ENCODE data around the gene ETS1.

DNA sequence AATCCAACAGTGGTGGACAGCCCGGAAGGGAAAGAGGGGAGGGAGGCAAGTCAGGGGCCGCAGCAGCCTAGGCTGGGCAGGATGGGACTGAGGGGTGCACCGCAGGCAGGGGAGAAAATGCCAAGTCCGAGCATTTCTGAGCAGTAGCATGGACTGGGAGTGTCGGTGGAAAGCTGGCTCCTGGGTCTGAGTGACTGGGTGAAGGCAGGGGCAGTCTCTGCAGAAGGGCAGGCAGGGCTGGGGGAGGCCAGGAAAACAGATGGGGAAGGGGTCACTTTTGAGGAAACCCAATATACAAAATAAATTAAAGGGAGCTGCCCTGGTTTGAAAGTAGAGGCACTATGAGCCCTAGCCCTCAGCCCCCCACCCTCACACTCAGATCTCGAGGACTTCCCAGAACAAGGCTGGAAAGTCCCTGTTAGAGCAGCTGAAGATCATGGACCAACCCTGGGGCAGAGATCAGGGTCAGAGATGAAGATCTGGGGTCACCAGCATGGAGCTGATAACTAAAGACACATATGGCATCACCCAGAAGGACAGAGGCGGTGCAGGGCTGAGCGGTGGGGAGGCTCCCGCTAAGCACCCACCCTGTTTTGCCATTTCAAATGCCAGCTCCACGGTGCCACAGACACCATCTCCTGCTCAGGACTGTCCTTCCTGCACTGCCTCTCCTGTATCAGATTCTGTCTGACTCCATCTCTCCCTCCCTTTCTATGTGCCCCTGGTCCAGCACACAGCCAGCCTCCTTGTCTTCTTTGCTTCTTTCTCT is 32.4 kb upstream of the ETS1 start:
- TF ChIP-seq, protein P1, sequence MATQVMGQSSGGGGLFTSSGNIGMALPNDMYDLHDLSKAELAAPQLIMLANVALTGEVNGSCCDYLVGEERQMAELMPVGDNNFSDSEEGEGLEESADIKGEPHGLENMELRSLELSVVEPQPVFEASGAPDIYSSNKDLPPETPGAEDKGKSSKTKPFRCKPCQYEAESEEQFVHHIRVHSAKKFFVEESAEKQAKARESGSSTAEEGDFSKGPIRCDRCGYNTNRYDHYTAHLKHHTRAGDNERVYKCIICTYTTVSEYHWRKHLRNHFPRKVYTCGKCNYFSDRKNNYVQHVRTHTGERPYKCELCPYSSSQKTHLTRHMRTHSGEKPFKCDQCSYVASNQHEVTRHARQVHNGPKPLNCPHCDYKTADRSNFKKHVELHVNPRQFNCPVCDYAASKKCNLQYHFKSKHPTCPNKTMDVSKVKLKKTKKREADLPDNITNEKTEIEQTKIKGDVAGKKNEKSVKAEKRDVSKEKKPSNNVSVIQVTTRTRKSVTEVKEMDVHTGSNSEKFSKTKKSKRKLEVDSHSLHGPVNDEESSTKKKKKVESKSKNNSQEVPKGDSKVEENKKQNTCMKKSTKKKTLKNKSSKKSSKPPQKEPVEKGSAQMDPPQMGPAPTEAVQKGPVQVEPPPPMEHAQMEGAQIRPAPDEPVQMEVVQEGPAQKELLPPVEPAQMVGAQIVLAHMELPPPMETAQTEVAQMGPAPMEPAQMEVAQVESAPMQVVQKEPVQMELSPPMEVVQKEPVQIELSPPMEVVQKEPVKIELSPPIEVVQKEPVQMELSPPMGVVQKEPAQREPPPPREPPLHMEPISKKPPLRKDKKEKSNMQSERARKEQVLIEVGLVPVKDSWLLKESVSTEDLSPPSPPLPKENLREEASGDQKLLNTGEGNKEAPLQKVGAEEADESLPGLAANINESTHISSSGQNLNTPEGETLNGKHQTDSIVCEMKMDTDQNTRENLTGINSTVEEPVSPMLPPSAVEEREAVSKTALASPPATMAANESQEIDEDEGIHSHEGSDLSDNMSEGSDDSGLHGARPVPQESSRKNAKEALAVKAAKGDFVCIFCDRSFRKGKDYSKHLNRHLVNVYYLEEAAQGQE (IDR thresholded peaks at IDR 0.05; ENCODE audit: low read depth): no peak
- TF ChIP-seq EP300 (IDR thresholded peaks at IDR 0.05; ENCODE audit: borderline replicate concordance) (no peak), CEBPB (IDR thresholded peaks at IDR 0.05) (no peak), EGR1 (IDR thresholded peaks at IDR 0.05) (no peak), FOXM1 (IDR thresholded peaks at IDR 0.05; ENCODE audit: borderline replicate concordance, low read depth) (no peak), RAD21 (IDR thresholded peaks at IDR 0.05; ENCODE audit: low read depth) (no peak), YY1 (IDR thresholded peaks at IDR 0.05; ENCODE audit: low read depth) (no peak)
- TF ChIP-seq, protein P2, sequence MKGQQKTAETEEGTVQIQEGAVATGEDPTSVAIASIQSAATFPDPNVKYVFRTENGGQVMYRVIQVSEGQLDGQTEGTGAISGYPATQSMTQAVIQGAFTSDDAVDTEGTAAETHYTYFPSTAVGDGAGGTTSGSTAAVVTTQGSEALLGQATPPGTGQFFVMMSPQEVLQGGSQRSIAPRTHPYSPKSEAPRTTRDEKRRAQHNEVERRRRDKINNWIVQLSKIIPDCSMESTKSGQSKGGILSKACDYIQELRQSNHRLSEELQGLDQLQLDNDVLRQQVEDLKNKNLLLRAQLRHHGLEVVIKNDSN (IDR thresholded peaks at IDR 0.05): no peak

All from Ishikawa (cell line).